ENCODE results near the gene SP6. TPM values are rescaled to one million over a fixed set of nuclear protein-coding genes. Genes with fewer than 3 reads are reported as not detected.

SP6 gene
- total RNA-seq, 1 donor from 2014 or later: 3.9 TPM

DNA sequence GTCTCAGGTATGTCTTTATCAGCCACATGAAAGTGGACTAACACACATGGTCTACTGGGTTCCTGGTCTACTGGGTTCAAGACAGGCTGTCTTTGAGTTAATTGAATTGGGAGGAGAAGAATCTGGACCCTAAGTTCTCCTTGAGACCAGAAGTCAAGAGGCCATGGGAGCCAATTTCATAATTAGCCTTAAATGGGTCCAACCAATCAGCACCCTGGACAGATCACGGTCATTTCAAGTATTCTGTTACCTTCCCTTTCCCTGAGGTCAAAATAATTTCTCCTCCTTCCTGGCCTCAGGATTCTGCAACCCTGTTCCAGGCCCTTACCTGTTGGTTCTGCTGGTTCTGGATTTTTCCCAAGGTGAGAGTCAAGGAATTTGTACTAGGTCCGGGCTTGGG, 53.2 kb downstream of the SP6 start:
- Histone ChIP-seq H3K27ac (no peak overlapping the region), H3K4me1 (no peaks in the 10 kb centered on the region), H3K27me3 (no peaks in the 10 kb centered on the region), H3K9me3 (no peaks in the 10 kb centered on the region), H3K36me3 (no peaks in the 10 kb centered on the region), H3K4me3 (no peak overlapping the region)
- DNase-seq (ENCODE audit: extremely low spot score in 2 of 2): peak in 1 of 2 donors; percentile 49
- TF ChIP-seq POLR2A (IDR thresholded peaks at IDR 0.05) (no peak), CTCF (IDR thresholded peaks at IDR 0.05) (no peak), POLR2AphosphoS5 (IDR thresholded peaks at IDR 0.05; ENCODE audit: insufficient read depth in 1 of 2, low read depth in 1 of 2) (no peak)
- intact Hi-C loops (cut with DNase I): no loop called here

Other genes with a start within 250 kb of the SP6 start
- 157 TPM for gene KPNB1, start 201.2 kb downstream of the SP6 start, total RNA-seq
- 13.8 TPM for gene TBKBP1, start 157.0 kb downstream of the SP6 start, total RNA-seq
- 2.9 TPM for gene TBX21, start 117.9 kb downstream of the SP6 start, total RNA-seq
- 5.6 TPM for gene OSBPL7, start 29.4 kb downstream of the SP6 start, total RNA-seq
- gene MRPL10, start 19.6 kb downstream of the SP6 start, total RNA-seq: 21.4 TPM
- not detected for gene LRRC46, start 19.5 kb downstream of the SP6 start, total RNA-seq
- 33.1 TPM for gene SCRN2, start 9.9 kb downstream of the SP6 start, total RNA-seq
- gene SP2, start 45.1 kb upstream of the SP6 start, total RNA-seq: 11.3 TPM
- gene PNPO, start 90.4 kb upstream of the SP6 start, total RNA-seq: 42.7 TPM
- gene PRR15L, start 106.7 kb upstream of the SP6 start, total RNA-seq: 2.2 TPM
- 144 TPM for gene CDK5RAP3, start 120.0 kb upstream of the SP6 start, total RNA-seq
- gene COPZ2, start 186.6 kb upstream of the SP6 start, total RNA-seq: 34.4 TPM
- 190 TPM for gene NFE2L1, start 197.2 kb upstream of the SP6 start, total RNA-seq